GM12873 (cell line): Measurements from ENCODE around the gene ANAPC2.

ENCODE experiments used
- CTCF ChIP-seq: IDR thresholded peaks from 2 replicates; pipeline ENCODE4 v1.5.1; 2012; ENCODE audit warnings: low read depth, mild to moderate bottlenecking, moderate library complexity, low read length, control low read depth; ENCODE audit not compliant: insufficient read depth; ENCODE audit errors: missing control alignments

Gene ANAPC2

GRCh38 chr9:137157618-137158415, 30.5 kb downstream of the ANAPC2 start:
- TF ChIP-seq CTCF: no peak

GRCh38 chr9:137156567-137157375, 31.6 kb downstream of the ANAPC2 start:
- no peak for TF ChIP-seq CTCF

GRCh38 chr9:137152844-137153405, 35.4 kb downstream of the ANAPC2 start:
- TF ChIP-seq CTCF: no peak

GRCh38 chr9:137150617-137151457, 37.5 kb downstream of the ANAPC2 start:
- no peak for TF ChIP-seq CTCF

GRCh38 chr9:137149942-137150616, 38.3 kb downstream of the ANAPC2 start:
- TF ChIP-seq CTCF: no peak

GRCh38 chr9:137149363-137149762, 39.0 kb downstream of the ANAPC2 start:
- no peak for TF ChIP-seq CTCF
